NOMO-1 (cell line): ENCODE measurements around the gene SLC25A4.
"Not testable (repeated sequence)": the region's sequence is repeated elsewhere in the genome, so short reads cannot be mapped to it uniquely, and the experiment has no call there.

Experiments used
- DNase-seq, 2 experiments: peaks; one replicate each; lab custom pipeline; 2025; ENCODE audit not compliant: unreplicated experiment in 2 of 2; lab: John Stamatoyannopoulos, UW

Gene SLC25A4

GRCh38 chr4:185142912-185143600 is at the start of gene SLC25A4:
Gene SLC25A4 (plus strand): TSS chr4:185143266. CDS start chr4:185143373, 107 bp downstream.
- DNase-seq: peak; percentile 68 to 88

- DNase-seq: no peak
These were observed 49.5 kb upstream of the SLC25A4 start for GRCh38 chr4:185093603-185094002.

- peak in 1 of 2 experiments; percentile 17 for DNase-seq
These were observed 46.9 kb upstream of the SLC25A4 start for GRCh38 chr4:185096032-185096653.

- no peak for DNase-seq
These were observed 44.6 kb upstream of the SLC25A4 start for GRCh38 chr4:185098474-185098873.

- DNase-seq: no peak
These were observed 43.9 kb upstream of the SLC25A4 start for GRCh38 chr4:185099024-185099682.

- no peak for DNase-seq
These were observed 43.1 kb upstream of the SLC25A4 start for GRCh38 chr4:185099940-185100339.

- no peak for DNase-seq
These were observed 42.6 kb upstream of the SLC25A4 start for GRCh38 chr4:185100423-185100822.

GRCh38 chr4:185101354-185101890 is 41.6 kb upstream of the SLC25A4 start:
- no peak for DNase-seq

- DNase-seq: no peak
These were observed 38.3 kb upstream of the SLC25A4 start for GRCh38 chr4:185104733-185105132.

GRCh38 chr4:185106353-185106752 is 36.7 kb upstream of the SLC25A4 start:
- DNase-seq: no peak

GRCh38 chr4:185107574-185107973 is 35.5 kb upstream of the SLC25A4 start:
- not testable (repeated sequence) for DNase-seq

- DNase-seq: no peak
These were observed 34.9 kb upstream of the SLC25A4 start for GRCh38 chr4:185108185-185108584.

- DNase-seq: no peak
These were observed 34.4 kb upstream of the SLC25A4 start for GRCh38 chr4:185108669-185109068.

GRCh38 chr4:185109736-185110135 is 33.3 kb upstream of the SLC25A4 start:
- no peak for DNase-seq

- DNase-seq: no peak
These were observed 32.7 kb upstream of the SLC25A4 start for GRCh38 chr4:185110375-185110823.

- DNase-seq: peak in 1 of 2 experiments; percentile 13
These were observed 31.0 kb upstream of the SLC25A4 start for GRCh38 chr4:185112104-185112503.

- no peak for DNase-seq
These were observed 29.7 kb upstream of the SLC25A4 start for GRCh38 chr4:185113340-185113739.

GRCh38 chr4:185115827-185116232 is 27.2 kb upstream of the SLC25A4 start:
- DNase-seq: no peak

GRCh38 chr4:185117300-185117934 is 25.6 kb upstream of the SLC25A4 start:
- DNase-seq: no peak

- no peak for DNase-seq
These were observed 24.2 kb upstream of the SLC25A4 start for GRCh38 chr4:185118876-185119275.

GRCh38 chr4:185119467-185119866 is 23.6 kb upstream of the SLC25A4 start:
- not testable (repeated sequence) for DNase-seq
